Endodermal cell (in vitro differentiated cells): Measurements from ENCODE around the gene PARD3B. TPM values are rescaled to one million over a fixed set of nuclear protein-coding genes. Genes with fewer than 3 reads are reported as not detected.

Experiments used
- DNase-seq: peaks from one replicate; pipeline ENCODE4 v3.0.0-alpha.2; 2017
- H3K27ac ChIP-seq: 2 replicates; pipeline ENCODE4 v1.5.1; 2013; ENCODE audit warnings: mild to moderate bottlenecking, low read depth, low read length, moderate library complexity
- H3K27me3 ChIP-seq: 2 replicates; pipeline ENCODE4 v1.6.1; 2013; ENCODE audit warnings: mild to moderate bottlenecking, low read length, moderate library complexity; ENCODE audit not compliant: insufficient read depth, control insufficient read depth, poor library complexity, severe bottlenecking
- H3K36me3 ChIP-seq: 2 replicates; pipeline ENCODE4 v1.7.0; 2013; ENCODE audit warnings: mild to moderate bottlenecking, low read length, moderate library complexity; ENCODE audit not compliant: control insufficient read depth, insufficient read depth
- H3K4me1 ChIP-seq: one replicate; pipeline ENCODE4 v1.7.0; 2013; ENCODE audit warnings: low read length; ENCODE audit not compliant: control insufficient read depth, insufficient read depth
- H3K4me3 ChIP-seq: 2 replicates; pipeline ENCODE4 v1.5.1; 2013; ENCODE audit warnings: mild to moderate bottlenecking, low read length, moderate library complexity
- H3K9ac ChIP-seq: 2 replicates; pipeline ENCODE4 v1.6.1; 2013; ENCODE audit warnings: mild to moderate bottlenecking, low read length, moderate library complexity; ENCODE audit not compliant: poor library complexity, severe bottlenecking; ENCODE audit errors: extremely low read depth
- H3K9me3 ChIP-seq: 2 replicates; pipeline ENCODE4 v1.6.1; 2013; ENCODE audit warnings: mild to moderate bottlenecking, low read length, moderate library complexity; ENCODE audit not compliant: control insufficient read depth
- H3K27ac Mint-ChIP-seq: 2 replicates; pipeline ENCODE4 v1.8.0; 2020; ENCODE audit warnings: mixed read lengths
- H3K27me3 Mint-ChIP-seq: 2 replicates; pipeline ENCODE4 v1.8.0; 2021; ENCODE audit warnings: mild to moderate bottlenecking, mixed read lengths; ENCODE audit not compliant: insufficient read depth
- H3K36me3 Mint-ChIP-seq: 2 replicates; pipeline ENCODE4 v1.8.0; 2020; ENCODE audit warnings: low read depth, mixed read lengths
- H3K4me1 Mint-ChIP-seq: 2 replicates; pipeline ENCODE4 v1.8.0; 2020; ENCODE audit warnings: mixed read lengths
- H3K4me3 Mint-ChIP-seq: 2 replicates; pipeline ENCODE4 v1.8.0; 2020; ENCODE audit warnings: mild to moderate bottlenecking, moderate library complexity, mixed read lengths
- H3K9me3 Mint-ChIP-seq: 2 replicates; pipeline ENCODE4 v1.8.0; 2020; ENCODE audit warnings: mild to moderate bottlenecking, mixed read lengths
- WGBS, 2 experiments: methylation state at CpG; one replicate each; pipeline versions ENCODE4 v1.1.5 to v1.1.7; 2013; ENCODE audit warnings: missing lambda C conversion rate in 2 of 2, mixed read lengths in 1 of 2; ENCODE audit not compliant: insufficient coverage in 1 of 2, insufficient read length in 1 of 2; 5-methylcytosine and 5-hydroxymethylcytosine counted together
- total RNA-seq, 2 donors: library from RNA; stranded (reverse); fragmentation: NEBNext Ultra II Directional in 1 of 2; extraction: Animal tissue kit (Norgen Biotek cat#: 25700) in 1 of 2; gene quantifications; 2 replicates in 1 of 2; 3 replicates in 1 of 2; pipeline ENCODE4 v1.2.1, GENCODE V29; 2021
- TF ChIP-seq, protein P1 (sequence below): fragments of 200-600 bp; sonication (generic); conservative IDR thresholded peaks from 2 replicates; pipeline ENCODE4 v1.5.0; 2021; ENCODE audit warnings: antibody characterized with exemption, mild to moderate bottlenecking

PARD3B gene
- total RNA-seq, 2 donors from 2014 or later: 2.5 to 5.6 TPM

- TF ChIP-seq, protein P1, sequence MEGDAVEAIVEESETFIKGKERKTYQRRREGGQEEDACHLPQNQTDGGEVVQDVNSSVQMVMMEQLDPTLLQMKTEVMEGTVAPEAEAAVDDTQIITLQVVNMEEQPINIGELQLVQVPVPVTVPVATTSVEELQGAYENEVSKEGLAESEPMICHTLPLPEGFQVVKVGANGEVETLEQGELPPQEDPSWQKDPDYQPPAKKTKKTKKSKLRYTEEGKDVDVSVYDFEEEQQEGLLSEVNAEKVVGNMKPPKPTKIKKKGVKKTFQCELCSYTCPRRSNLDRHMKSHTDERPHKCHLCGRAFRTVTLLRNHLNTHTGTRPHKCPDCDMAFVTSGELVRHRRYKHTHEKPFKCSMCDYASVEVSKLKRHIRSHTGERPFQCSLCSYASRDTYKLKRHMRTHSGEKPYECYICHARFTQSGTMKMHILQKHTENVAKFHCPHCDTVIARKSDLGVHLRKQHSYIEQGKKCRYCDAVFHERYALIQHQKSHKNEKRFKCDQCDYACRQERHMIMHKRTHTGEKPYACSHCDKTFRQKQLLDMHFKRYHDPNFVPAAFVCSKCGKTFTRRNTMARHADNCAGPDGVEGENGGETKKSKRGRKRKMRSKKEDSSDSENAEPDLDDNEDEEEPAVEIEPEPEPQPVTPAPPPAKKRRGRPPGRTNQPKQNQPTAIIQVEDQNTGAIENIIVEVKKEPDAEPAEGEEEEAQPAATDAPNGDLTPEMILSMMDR: no peak
- Histone ChIP-seq H3K4me3 (no peak overlapping the region), H3K36me3 (no peaks in the 10 kb centered on the region), H3K9ac (no peak overlapping the region), H3K27me3 (no peaks in the 10 kb centered on the region), H3K4me1 (peaks cover 4% of the 10 kb centered on the region), H3K9me3 (no peaks in the 10 kb centered on the region), H3K27ac (no peak overlapping the region)
- peaks cover 3% of the 10 kb centered on the region for H3K9me3 Mint-ChIP-seq
- 89 to 92% methylated on average over 2 of the region's 2 CpGs for WGBS, 2 experiments
- H3K27me3 Mint-ChIP-seq: peaks cover 3% of the 10 kb centered on the region
- peaks cover 23% of the 10 kb centered on the region for H3K4me1 Mint-ChIP-seq
- no peak overlapping the region for H3K27ac Mint-ChIP-seq
- no peak for DNase-seq
- no peaks in the 10 kb centered on the region for H3K36me3 Mint-ChIP-seq
- H3K4me3 Mint-ChIP-seq: no peak overlapping the region
These were observed 801.4 kb downstream of the PARD3B start for GRCh38 chr2:205346649-205347048.

GRCh38 chr2:205347899-205348298 lies 802.6 kb downstream of the PARD3B start:
- Histone ChIP-seq H3K9ac (no peak overlapping the region), H3K27me3 (no peaks in the 10 kb centered on the region), H3K4me1 (peaks cover 4% of the 10 kb centered on the region), H3K27ac (no peak overlapping the region), H3K4me3 (no peak overlapping the region), H3K9me3 (no peaks in the 10 kb centered on the region), H3K36me3 (no peaks in the 10 kb centered on the region)
- H3K27ac Mint-ChIP-seq: peak overlapping the region; percentile 49
- WGBS, 2 experiments: 73 to 81% methylated on average over 2 of the region's 2 CpGs
- peaks cover 3% of the 10 kb centered on the region for H3K27me3 Mint-ChIP-seq
- H3K4me3 Mint-ChIP-seq: no peak overlapping the region
- peaks cover 3% of the 10 kb centered on the region for H3K9me3 Mint-ChIP-seq
- TF ChIP-seq, protein P1: no peak
- peaks cover 23% of the 10 kb centered on the region for H3K4me1 Mint-ChIP-seq
- no peaks in the 10 kb centered on the region for H3K36me3 Mint-ChIP-seq
- DNase-seq: peak; percentile 54

- TF ChIP-seq, protein P1: no peak
- H3K9me3 Mint-ChIP-seq: no peaks in the 10 kb centered on the region
- no peaks in the 10 kb centered on the region for H3K27me3 Mint-ChIP-seq
- peaks cover 9% of the 10 kb centered on the region for H3K4me1 Mint-ChIP-seq
- Histone ChIP-seq H3K4me1 (peaks cover 4% of the 10 kb centered on the region), H3K27ac (no peak overlapping the region), H3K9me3 (no peaks in the 10 kb centered on the region), H3K4me3 (no peak overlapping the region), H3K27me3 (no peaks in the 10 kb centered on the region), H3K36me3 (no peaks in the 10 kb centered on the region), H3K9ac (no peak overlapping the region)
- H3K27ac Mint-ChIP-seq: no peak overlapping the region
- 98% methylated on average over 3 of the region's 3 CpGs; no CpG with 5 or more reads in 1 of the 2 experiments for WGBS, 2 experiments
- no peak overlapping the region for H3K4me3 Mint-ChIP-seq
- no peaks in the 10 kb centered on the region for H3K36me3 Mint-ChIP-seq
- no peak for DNase-seq
These were observed 806.8 kb downstream of the PARD3B start for GRCh38 chr2:205352094-205352493.
